ENCODE results near the gene CTBP2.
"Not testable (repeated sequence)": the region's sequence is repeated elsewhere in the genome, so short reads cannot be mapped to it uniquely, and the experiment has no call there.

CTBP2 gene

DNA sequence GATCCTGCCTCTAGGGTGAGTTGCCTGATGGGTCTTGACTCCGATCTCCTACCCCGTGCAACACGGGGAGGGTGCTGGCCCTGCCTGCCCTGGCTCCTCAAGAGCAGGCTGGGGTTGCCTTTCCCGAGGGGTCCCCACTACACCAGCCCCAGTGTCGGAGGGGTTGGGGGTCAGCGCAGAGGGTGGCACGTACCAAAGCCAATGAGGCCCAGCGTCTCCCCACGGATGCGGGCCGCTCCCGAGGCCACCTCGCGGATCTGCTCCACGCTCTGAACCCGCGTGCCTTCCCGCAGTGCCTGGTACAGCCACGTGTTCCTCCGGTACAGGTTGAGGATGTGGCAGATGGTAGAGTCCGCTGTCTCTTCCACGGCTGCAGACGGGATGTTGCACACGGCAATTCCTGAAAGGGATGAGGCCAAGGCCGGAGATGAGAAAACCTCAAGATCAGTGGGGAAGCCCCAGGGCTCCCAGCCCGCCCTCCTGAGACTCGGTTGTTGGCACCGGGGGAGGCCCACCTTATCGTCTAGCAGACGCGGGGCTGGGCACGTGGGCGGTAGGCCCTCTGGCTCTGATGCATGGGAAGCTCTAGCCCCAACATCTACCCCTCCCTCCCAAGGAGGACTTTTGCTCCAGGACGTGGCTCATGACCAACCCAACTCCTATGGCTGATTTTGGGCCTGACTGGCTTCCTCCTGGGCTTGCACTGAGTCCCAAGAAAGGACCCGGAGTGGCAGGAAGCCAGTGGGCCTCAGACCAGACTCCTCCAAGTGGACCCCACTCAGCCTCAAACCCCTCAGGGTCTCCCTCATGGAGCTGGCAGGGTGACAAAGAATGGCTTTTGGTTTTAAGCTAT is 162.4 kb downstream of the CTBP2 start:
- DNase-seq (ENCODE audit: low read depth): no peak

DNA sequence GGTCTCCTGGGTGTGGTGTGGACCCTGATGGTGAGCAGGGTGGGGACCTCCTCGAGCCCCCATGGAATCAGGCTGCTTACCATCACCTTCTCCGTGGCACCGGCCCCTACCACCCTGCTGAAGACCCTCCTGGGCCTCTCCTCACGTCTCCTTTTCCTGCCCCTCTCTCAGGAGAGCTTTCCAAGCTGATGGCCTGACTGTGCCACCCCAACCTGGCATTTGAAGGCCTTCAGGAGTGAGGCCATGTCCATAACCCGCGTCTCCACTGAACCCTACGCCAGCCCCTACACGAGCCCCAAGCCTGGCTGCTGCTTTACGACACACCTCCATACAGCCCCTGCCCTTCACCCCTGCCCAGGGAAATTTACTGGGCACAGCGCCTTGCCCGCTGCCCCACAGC is 163.1 kb downstream of the CTBP2 start:
- DNase-seq (ENCODE audit: low read depth): no peak

DNA sequence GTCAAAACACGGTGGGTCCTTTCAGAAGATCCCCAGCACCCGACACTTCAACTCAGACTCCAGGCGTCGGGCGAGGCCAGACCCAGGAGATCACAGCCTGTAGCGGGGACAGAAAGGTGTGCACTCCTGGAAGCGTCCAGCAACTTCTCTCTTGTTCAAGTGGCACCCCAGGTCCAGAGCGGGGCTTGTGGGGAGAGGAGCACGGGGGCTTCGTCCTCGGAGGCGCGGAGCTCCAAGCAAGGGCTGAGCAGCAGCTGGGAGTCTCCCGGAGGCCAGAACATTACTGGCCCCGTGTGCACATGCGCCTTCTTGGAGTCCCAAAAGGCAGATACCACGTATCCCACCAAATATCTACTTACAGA is 163.5 kb downstream of the CTBP2 start:
- DNase-seq (ENCODE audit: low read depth): no peak

DNA sequence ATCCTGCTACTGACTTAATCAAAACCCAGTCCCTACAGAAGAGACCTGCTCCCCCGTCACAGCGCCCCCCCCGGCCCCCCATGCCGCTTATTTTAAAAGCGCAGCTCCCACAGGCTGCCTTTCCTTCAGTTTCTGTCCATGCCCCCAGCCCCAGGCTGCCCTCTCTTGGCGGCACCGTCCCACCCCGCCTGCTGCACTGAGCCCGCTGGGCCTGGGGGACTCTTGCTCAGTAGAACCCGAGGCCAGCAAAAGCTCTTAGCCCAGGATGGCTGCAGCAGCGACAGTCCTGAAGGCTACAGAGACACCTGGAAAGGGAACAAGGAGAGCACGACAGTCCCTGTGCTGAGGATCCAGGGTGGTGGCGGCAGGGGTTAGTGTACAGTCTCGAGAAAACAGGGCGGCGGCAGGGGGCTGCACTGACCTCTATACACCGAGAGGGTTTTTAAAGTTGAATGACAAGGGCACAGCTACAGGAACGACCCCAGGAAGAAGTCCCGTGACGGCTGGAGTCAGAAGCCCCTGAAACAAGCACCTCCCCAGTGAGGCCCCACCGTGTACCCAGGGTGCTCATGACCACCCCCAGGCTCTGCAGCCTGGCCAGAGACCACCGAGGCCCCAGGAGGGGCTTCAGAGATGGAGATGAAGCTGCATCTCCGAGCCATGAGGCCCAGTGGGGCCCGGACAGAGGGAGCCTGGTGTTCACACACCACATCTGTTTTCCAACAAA is 164.1 kb downstream of the CTBP2 start:
- no peak for DNase-seq (ENCODE audit: low read depth)

DNA sequence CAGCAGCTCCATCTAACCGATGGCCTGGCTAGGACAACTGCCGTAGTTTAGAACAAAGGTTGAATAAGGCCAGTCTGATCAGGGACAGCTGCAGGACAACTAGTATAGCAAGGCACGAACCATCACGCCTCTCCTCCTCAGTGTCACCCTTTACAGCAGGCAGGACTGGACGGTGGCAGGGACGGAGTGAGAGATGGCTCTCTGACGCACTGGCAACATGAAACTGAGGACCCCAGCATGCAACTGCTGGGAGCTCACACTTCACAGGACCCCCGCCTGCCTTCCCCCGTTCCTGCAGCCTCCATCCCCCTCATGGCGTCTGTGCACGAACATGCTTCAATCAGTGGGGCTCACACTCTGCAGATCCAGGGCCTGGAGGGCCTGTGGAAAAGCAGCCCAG is 164.8 kb downstream of the CTBP2 start:
- no peak for DNase-seq (ENCODE audit: low read depth)

DNA sequence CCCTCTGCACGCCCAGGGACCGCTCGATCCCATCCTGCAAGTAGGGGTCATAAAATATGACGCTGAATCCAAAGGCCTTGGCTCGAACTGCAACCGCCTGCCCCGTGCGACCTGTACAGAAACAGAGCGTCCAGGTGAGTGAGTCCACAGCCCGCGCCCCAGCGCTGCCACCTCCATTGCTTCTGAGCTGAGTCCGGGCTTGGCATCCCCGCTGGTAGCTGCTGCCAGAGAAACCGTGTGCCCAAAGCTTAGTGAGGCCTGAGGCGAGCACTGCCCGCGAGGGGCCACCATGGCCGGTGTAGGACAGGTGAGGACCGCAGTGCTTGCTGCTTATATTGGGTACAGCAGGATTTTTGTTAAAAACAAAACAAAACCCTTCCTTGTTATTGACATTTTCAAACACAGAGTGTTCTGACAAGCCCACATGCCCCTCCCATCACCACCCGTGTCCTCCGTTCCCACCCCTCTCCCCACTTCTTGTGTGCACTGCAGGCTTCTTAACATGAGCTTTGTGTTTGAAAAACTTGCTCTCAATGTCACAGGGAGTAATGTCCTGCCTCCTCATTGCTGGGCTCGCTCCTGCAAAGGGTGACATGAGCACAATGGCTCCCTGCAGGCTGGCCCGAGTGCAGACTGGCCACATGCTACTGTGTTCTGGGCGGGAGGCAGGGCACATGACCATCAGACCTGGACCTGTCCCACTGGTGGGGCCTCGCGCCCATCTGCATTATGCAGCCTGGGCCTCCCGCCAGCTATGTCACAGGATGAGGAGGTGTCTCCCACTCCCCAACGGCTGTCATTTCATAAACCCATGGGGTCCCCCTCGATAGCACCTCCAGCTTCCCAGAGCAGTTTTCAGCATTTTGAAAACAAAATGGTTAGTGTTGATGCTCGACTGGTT is 165.5 kb downstream of the CTBP2 start:
- no peak for DNase-seq (ENCODE audit: low read depth)

DNA sequence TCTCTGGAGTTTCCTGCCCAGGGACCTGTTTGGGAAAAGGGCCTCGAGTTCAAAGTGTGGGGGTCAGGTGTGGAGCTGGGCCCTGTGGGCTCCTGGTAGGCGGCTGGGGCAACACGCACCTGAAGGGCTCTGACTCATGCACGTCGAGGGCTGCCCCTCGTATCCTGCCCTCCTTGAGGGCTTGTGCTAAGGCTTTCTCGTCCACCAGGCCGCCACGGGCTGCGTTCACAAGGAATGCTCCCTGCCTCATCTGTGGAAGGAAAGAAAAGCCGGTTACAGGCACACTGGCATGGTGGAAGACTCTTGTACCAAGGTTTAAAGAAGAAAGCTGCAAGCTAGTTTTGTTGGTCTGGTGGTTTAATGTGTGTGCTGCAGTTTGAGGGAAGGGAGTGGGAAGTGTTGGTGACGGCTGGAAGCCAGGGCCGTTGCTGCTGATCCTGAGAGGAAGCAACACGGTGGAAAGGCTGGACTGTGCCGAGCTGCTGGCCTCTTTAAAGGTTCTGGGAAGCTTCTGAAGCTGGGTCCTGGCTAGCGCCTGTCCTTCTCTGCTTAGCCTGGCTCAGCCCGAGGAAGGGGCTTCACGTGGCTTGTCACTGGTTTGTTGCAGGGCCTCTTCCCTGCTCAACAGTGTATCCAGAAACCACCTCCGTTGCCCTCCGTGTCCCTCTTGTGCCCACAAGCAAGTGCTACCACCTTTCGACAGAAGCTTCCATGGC is 166.5 kb downstream of the CTBP2 start:
- DNase-seq (ENCODE audit: low read depth): no peak

DNA sequence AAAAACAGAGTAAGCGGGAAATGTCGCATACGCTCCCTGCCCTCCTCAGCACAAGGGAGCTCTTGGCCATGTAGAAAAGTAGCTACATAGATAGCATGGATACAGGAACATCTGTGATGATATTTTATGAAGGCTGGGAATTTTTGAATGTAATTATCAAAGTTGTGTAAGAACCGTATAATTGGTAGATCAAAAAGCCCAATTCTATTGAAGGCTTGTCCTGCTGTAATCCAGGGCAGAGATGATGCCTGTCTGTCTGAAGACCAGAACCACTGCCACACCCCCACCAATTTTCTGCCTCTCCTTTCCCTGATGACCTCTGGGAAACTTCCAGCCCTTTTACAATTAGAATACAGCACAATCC is 167.0 kb downstream of the CTBP2 start:
- DNase-seq (ENCODE audit: low read depth): no peak

DNA sequence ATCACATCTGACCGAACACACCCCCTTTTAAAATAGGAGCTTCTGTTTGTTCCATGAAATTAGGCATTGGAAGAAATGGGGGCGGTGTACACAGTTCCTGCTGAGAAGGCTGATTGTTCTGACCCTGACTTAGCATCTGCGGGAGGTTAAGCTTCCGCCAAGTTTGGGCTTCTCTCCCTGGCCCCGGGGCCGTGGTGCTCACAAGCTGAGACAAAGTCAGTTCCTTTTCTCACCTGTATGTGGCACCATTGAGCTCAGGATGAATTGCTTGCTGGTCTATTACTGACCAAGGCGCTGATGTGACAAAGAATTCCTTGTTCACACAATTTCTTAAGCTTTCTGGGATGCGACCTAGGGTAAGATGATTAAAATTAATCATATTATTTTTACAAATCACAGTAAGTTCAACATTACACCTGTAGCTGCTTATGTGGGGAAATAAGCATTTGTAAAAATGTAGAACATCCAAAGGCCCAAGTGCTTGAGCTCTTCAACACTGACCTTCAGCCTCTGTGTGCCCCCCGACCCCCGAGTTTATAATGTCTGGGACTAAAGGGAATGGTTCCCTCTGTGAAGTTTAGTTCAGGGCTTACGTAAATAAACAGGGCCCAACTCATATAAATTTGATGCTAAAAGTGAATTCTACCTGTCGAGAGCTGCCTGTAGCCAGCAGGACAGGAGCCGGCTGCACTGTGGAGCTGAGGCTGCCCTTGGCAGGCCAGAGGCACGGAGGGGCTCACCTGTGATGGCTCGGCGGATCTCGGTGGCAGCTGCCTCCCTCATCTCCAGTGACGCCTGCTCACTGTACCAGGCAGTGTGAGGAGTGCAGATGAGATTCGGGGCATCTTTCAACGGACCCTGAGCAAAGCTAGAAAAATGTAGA is 167.7 kb downstream of the CTBP2 start:
- DNase-seq (ENCODE audit: low read depth): peak; percentile 73

DNA sequence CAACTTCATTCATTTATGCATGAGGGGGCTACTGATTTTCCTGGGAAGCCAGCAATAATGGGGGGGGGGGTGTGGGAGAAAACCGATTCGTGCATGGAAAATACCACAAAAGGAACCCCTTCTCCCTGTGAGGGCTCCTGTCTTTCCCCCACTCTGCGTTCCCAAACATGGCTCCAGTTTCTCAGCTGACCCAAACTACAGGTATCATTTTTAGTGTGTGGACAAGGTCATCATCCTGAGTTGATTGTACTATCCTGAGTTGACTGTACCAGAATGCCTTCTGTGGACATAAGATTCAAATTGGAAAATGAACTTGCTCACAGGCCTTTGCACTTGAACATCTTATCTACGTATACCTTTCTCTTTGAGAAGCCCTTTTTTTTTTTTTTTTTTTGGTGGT is 168.5 kb downstream of the CTBP2 start:
- no peak for DNase-seq (ENCODE audit: low read depth)

DNA sequence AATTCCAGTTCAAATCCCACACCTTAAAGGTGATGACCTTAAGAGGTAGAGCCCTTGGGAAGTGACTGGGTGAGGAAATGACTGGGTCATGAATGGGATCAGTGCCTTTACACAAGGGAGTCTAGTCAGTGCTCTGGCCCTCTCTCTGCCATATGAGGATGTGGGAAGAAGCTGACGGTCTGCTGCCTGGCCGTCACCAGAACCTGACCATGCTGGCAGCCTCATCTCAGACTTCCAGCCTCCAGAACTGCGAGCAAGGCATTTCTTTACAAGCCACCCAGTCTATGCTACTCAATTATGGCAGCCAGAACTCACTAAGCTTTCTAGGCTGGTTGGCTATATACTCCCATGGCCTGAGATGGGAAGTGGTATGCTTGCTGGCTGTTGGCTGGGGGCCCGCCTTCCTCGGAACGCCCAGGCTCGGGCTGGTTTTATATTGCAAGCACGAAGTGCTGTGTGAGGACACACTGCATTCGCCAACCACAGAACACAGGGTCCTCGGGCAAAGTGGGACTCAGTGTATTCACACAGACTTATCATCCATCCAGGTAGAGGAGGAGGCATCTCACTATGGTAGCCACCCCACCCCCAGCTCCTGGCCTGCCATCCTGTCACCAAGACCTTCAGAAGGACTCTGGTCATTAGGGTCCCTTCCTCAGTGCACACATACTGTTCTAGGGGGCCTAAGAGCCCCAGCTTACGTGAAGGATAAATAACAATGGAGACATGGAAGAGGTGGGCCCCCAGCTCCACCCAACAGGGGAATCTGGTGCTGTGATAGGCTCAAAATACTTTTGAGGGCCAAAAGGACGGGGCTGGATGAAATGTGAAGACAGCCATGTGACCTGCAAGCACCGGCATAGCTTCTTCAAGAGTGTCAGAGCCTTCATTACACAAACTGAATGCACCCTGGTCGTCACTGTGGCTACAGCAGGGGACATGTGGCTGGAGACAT is 169.4 kb downstream of the CTBP2 start:
- no peak for DNase-seq (ENCODE audit: low read depth)

DNA sequence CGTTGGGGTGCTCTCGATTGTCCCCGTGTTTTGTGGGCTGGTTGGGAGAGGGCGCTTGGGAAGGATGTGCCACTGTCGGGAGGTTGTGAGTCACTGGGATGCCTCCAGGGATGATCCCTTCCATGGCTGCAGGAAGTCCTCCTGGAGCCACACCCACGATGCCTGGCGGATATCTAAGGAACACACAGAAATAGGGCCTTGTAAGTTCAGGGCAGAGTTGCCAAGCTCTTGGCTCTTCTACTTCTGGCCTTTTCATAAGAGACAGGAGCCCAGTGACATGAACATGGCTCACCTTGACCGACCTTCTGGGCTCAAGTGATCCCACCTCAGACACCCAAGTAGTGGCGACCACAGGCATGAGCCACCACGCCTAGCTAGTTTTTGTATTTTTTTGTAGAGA is 170.8 kb downstream of the CTBP2 start:
- peak; percentile 73 for DNase-seq (ENCODE audit: low read depth)

DNA sequence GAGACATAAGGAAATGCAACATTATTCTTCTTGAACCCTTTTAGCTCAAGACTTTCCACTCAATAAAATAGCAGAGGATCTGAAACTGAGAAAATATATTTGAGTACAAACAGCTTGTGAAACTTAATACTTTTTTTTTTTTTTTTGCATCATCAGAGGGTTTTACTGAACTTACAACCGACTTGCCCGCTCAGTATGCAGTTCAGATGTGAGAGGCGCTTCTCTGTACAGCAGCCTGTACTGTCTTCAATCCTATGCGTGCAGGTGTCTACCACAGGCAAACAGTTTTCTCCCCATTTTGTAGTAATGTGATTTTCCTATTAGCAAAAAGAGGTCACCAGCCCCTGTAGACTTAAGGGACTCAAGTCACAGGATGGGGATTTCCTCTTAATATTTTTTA is 171.6 kb downstream of the CTBP2 start:
- DNase-seq (ENCODE audit: low read depth): not testable (repeated sequence)

DNA sequence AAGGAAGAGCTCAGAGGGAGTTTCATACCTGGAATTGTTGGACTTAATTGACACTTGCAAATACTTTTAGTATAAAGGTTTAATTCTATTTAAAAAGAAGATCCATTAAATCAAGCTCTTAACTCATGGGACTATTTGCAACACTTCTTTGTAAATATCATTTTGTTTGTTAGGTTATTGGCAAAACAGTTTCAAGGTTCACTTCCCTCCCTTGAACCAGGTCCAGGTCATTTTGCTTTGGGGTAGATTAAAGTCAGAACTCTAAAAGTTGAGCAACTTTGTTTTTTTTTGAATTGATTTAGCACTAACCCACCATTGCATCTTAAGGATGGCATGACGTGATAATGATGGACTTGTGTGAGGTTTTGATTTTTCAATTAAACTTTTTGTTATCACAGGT is 172.6 kb downstream of the CTBP2 start:
- no peak for DNase-seq (ENCODE audit: low read depth)

DNA sequence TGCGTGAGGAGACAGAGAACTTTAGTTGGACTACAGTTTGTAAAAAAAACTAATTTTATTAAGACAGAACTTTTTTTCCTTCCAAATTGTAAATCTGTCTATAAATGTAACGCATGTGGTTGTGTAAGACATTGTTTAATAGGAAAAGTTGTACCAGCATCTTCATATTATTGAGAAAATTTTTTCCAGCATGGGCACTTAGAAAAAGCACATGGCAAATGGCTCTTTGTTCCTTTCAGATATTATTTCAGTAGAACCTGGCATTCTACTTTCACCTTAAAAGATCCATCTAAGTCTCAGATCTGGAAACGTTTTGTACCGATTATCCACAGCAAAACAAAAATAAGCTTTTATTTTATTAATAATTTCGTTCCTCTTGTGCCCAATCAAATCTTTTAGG is 175.2 kb downstream of the CTBP2 start:
- no peak for DNase-seq (ENCODE audit: low read depth)

DNA sequence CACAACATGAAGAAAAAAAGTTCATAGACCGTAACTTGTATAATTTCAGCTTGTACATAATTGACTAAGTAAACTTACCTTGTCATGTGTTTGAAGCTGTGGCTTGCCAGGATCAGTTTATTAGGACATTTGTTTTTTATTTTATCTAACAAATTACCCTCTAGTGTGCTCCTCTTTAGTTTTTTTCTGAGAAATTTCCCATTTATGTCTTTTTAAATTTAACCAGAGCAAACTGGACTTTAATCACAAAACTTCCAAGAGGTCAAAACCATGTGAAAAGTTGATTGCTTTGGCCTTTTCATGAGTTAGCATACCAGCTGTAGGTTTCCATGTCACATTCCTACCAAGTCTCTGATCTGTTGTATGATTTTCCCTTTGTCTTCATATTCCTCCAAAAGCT is 176.0 kb downstream of the CTBP2 start:
- no peak for DNase-seq (ENCODE audit: low read depth)

DNA sequence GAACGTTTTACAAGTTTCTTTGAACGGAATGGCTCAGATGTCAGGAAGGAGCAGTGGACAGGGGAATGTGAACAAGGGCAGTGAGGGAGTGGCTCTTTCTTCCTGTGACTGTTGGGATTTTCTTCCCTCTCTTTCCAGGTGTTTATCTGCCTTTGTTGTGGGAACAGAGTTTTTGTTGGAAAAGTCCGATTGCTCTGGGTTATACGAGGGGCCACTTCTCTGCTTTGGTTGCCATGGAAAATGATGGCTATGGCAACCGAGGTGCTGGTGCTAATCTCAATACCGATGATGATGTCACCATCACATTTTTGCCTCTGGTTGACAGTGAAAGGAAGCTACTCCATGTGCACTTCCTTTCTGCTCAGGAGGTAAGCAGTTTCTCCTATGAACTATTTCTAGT is 177.0 kb downstream of the CTBP2 start:
- peak; percentile 40 for DNase-seq (ENCODE audit: low read depth)

DNA sequence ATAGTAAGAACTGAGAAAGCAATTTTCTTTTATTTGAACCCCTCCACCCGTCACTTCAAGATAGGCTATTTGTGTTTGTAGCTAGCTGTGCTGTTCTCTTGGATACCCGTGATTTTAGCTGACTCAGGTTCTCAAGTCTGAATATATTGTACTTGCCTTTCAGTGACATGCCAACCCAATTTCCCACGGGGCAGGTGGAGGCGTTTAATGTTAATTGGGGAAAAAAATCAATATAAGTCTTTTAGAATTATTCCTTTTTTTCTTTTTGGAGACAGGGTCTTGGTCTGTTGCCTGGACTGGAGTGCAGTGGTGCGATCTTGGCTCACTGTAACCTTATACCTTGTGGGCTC is 182.0 kb downstream of the CTBP2 start:
- DNase-seq (ENCODE audit: low read depth): no peak

DNA sequence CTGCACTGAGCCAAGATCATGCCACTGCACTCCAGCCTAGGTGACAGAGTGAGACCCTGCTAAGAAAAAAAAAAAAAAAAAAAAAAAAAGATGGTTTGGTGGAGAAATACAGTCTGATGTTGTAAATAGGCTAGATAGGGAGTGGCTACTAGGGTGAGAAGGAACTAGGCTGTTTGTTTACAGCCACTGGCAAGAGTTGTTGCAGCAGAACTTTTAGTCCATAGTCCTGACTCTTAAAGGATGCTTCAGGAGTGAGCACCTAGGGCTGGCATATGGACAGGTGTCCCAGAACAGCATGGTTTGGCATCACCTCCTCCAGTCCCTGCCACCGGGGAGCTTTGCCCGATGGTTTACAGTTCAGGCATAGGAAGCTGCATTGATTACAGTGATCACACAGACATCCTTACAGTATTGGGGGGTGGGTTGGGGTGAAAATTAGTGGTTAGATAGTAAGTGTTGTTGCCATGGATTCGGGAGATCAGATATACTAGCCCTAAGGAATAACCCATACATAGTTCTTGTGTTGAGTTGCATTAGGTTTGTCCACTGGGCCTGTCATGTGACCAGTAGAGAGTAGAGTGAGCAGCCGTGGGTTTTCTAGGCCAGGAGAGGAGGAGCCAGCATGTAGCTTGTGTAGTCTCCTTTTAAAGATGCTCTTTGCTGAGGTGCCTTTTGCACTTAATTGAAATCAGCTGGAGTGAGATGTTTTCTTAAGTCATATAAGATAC is 182.6 kb downstream of the CTBP2 start:
- no peak for DNase-seq (ENCODE audit: low read depth)
